Naive B cell (primary cell): ENCODE data around the gene TPP1. TPM values are rescaled to one million over a fixed set of nuclear protein-coding genes. Genes with fewer than 3 reads are reported as not detected.

Experiments used
- ATAC-seq, 2 donors: fragments of 150-1000 bp; cut with Tn5 transposase; 2 replicates each; pipeline ENCODE4 v1.10.0; 2021; ENCODE audit warnings: low read depth in 2 of 2, mild to moderate bottlenecking in 2 of 2, moderate library complexity in 2 of 2
- DNase-seq: peaks from one replicate; pipeline ENCODE4 v3.0.0; 2022
- H3K27ac Mint-ChIP-seq, 6 donors: one replicate each; pipeline ENCODE4 v1.8.0; 2020 to 2022; ENCODE audit warnings: mild to moderate bottlenecking in 6 of 6, mixed read lengths in 6 of 6, moderate library complexity in 5 of 6, inconsistent platforms in 2 of 6
- H3K27me3 Mint-ChIP-seq, 3 donors: one replicate each; pipeline ENCODE4 v1.8.0; 2021 to 2022; ENCODE audit warnings: mixed read lengths in 3 of 3, mild to moderate bottlenecking in 1 of 3
- H3K36me3 Mint-ChIP-seq, 2 donors: one replicate each; pipeline ENCODE4 v1.8.0; 2020 to 2022; ENCODE audit warnings: mixed read lengths in 2 of 2, inconsistent platforms in 1 of 2, mild to moderate bottlenecking in 1 of 2
- H3K4me1 Mint-ChIP-seq, 3 donors: one replicate each; pipeline ENCODE4 v1.8.0; 2020 to 2022; ENCODE audit warnings: mixed read lengths in 3 of 3, inconsistent platforms in 1 of 3, mild to moderate bottlenecking in 1 of 3, moderate library complexity in 1 of 3
- H3K4me3 Mint-ChIP-seq, 8 donors: one replicate each; pipeline ENCODE4 v1.8.0; 2020 to 2022; ENCODE audit warnings: mild to moderate bottlenecking in 8 of 8, mixed read lengths in 8 of 8, moderate library complexity in 8 of 8, inconsistent platforms in 2 of 8
- H3K9me3 Mint-ChIP-seq, 7 donors: one replicate each; pipeline ENCODE4 v1.8.0; 2020 to 2022; ENCODE audit warnings: mixed read lengths in 7 of 7, mild to moderate bottlenecking in 5 of 7, inconsistent platforms in 2 of 7, moderate library complexity in 1 of 7
- polyA plus RNA-seq, 6 donors: library from polyadenylated mRNA; unstranded; fragments of 300-500 nt; fragmentation: Illumina TruSeq; gene quantifications; one replicate each; pipeline ENCODE4 v1.2.3, GENCODE V29; 2021; ENCODE audit warnings: low read depth in 6 of 6

The TPP1 gene
- polyA plus RNA-seq, 6 donors from 2014 or later: 146 to 198 (median 176) TPM

GRCh38 chr11:6609502-6610015 is 9.7 kb downstream of the TPP1 start:
- no peaks in the 10 kb centered on the region for H3K9me3 Mint-ChIP-seq
- H3K4me1 Mint-ChIP-seq: peaks cover 0 to 48% (median 31%) of the 10 kb centered on the region in 3 donors
- peaks cover 0 to 9% of the 10 kb centered on the region in 2 donors for H3K36me3 Mint-ChIP-seq
- ATAC-seq (no peak), DNase-seq (no peak)
- peak overlapping the region in 5 of 6 donors; percentile 37 to 89 (median 67) for H3K27ac Mint-ChIP-seq
- H3K27me3 Mint-ChIP-seq: no peaks in the 10 kb centered on the region
- H3K4me3 Mint-ChIP-seq: peak overlapping the region in 4 of 8 donors; percentile 10 to 94 (median 62)

- Mint-ChIP-seq H3K27ac (peak overlapping the region in 2 of 6 donors; percentile 51 to 86), H3K4me1 (peaks cover 0 to 48% (median 31%) of the 10 kb centered on the region in 3 donors), H3K27me3 (no peaks in the 10 kb centered on the region), H3K4me3 (no peak overlapping the region), H3K9me3 (no peaks in the 10 kb centered on the region), H3K36me3 (peaks cover 0 to 9% of the 10 kb centered on the region in 2 donors)
- ATAC-seq (no peak), DNase-seq (no peak)
These were observed 10.3 kb downstream of the TPP1 start for GRCh38 chr11:6608726-6609501.

GRCh38 chr11:6608011-6608410 is 11.2 kb downstream of the TPP1 start:
- H3K27me3 Mint-ChIP-seq: no peaks in the 10 kb centered on the region
- H3K4me3 Mint-ChIP-seq: peak overlapping the region in 1 of 8 donors; percentile 73
- H3K4me1 Mint-ChIP-seq: peaks cover 0 to 48% (median 31%) of the 10 kb centered on the region in 3 donors
- no peaks in the 10 kb centered on the region for H3K9me3 Mint-ChIP-seq
- H3K27ac Mint-ChIP-seq: peak overlapping the region in 2 of 6 donors; percentile 61 to 82
- no peak for ATAC-seq
- H3K36me3 Mint-ChIP-seq: peaks cover 0 to 9% of the 10 kb centered on the region in 2 donors
- DNase-seq: no peak

GRCh38 chr11:6607190-6607795 is 11.9 kb downstream of the TPP1 start:
- peaks cover 0 to 48% (median 31%) of the 10 kb centered on the region in 3 donors for H3K4me1 Mint-ChIP-seq
- no peaks in the 10 kb centered on the region for H3K27me3 Mint-ChIP-seq
- H3K9me3 Mint-ChIP-seq: no peaks in the 10 kb centered on the region
- peak overlapping the region in 4 of 6 donors; percentile 68 to 86 (median 76) for H3K27ac Mint-ChIP-seq
- H3K36me3 Mint-ChIP-seq: peaks cover 0 to 9% of the 10 kb centered on the region in 2 donors
- no peak for DNase-seq
- peak overlapping the region in 5 of 8 donors; percentile 21 to 49 (median 34) for H3K4me3 Mint-ChIP-seq
- no peak for ATAC-seq

- H3K4me3 Mint-ChIP-seq: peak overlapping the region in 5 of 8 donors; percentile 30 to 81 (median 64)
- peaks cover 0 to 48% (median 31%) of the 10 kb centered on the region in 3 donors for H3K4me1 Mint-ChIP-seq
- ATAC-seq (no peak), DNase-seq (no peak)
- H3K9me3 Mint-ChIP-seq: no peaks in the 10 kb centered on the region
- peak overlapping the region; percentile 53 to 96 (median 90) for H3K27ac Mint-ChIP-seq
- H3K36me3 Mint-ChIP-seq: peaks cover 0 to 9% of the 10 kb centered on the region in 2 donors
- no peaks in the 10 kb centered on the region for H3K27me3 Mint-ChIP-seq
These were observed 12.6 kb downstream of the TPP1 start for GRCh38 chr11:6606471-6607189.

GRCh38 chr11:6604790-6605189 is 14.4 kb downstream of the TPP1 start:
- Mint-ChIP-seq H3K27ac (no peak overlapping the region), H3K4me3 (no peak overlapping the region), H3K4me1 (peaks cover 2 to 30% (median 23%) of the 10 kb centered on the region in 3 donors), H3K36me3 (peaks cover 0 to 9% of the 10 kb centered on the region in 2 donors), H3K9me3 (no peaks in the 10 kb centered on the region), H3K27me3 (no peaks in the 10 kb centered on the region)
- ATAC-seq: no peak
- no peak for DNase-seq

- Mint-ChIP-seq H3K9me3 (no peaks in the 10 kb centered on the region), H3K27ac (no peak overlapping the region), H3K4me1 (peaks cover 7 to 23% (median 23%) of the 10 kb centered on the region in 3 donors), H3K4me3 (no peak overlapping the region), H3K27me3 (no peaks in the 10 kb centered on the region), H3K36me3 (peaks cover 5 to 8% of the 10 kb centered on the region in 2 donors)
- DNase-seq (peak; percentile 46), ATAC-seq (peak; percentile 70 to 73)
These were observed 15.1 kb downstream of the TPP1 start for GRCh38 chr11:6604081-6604626.

- DNase-seq (peak; percentile 77), ATAC-seq (peak; percentile 79 to 81)
- H3K27ac Mint-ChIP-seq: no peak within 1 kb of the TSS
- H3K27me3 Mint-ChIP-seq: no peaks in the 10 kb centered on the region
- peaks cover 12 to 26% (median 22%) of the 10 kb centered on the region in 3 donors for H3K4me1 Mint-ChIP-seq
- H3K36me3 Mint-ChIP-seq: peaks cover 5 to 9% of the 10 kb centered on the region in 2 donors
- H3K9me3 Mint-ChIP-seq: no peaks in the 10 kb centered on the region
- H3K4me3 Mint-ChIP-seq: no peak within 1 kb of the TSS
These were observed 15.7 kb downstream of the TPP1 start, which contains the start of the genes ILK and RRP8 for GRCh38 chr11:6603287-6604080. Gene ILK, plus strand, starts transcription at chr11:6603774. Its CDS starts 498 bp downstream, at chr11:6604272. Gene RRP8, minus strand, starts transcription at chr11:6603616. Its CDS starts 114 bp downstream, at chr11:6603502.

GRCh38 chr11:6602096-6602940 is 16.9 kb downstream of the TPP1 start:
- ATAC-seq: no peak
- Mint-ChIP-seq H3K36me3 (peaks cover 13 to 20% of the 10 kb centered on the region in 2 donors), H3K4me3 (peak overlapping the region in 1 of 8 donors; percentile 11)

GRCh38 chr11:6601041-6601461 is 18.2 kb downstream of the TPP1 start:
- DNase-seq (no peak), ATAC-seq (no peak)
- Mint-ChIP-seq H3K4me3 (peak overlapping the region in 1 of 8 donors; percentile 13), H3K9me3 (no peaks in the 10 kb centered on the region), H3K4me1 (peaks cover 12 to 24% (median 17%) of the 10 kb centered on the region in 3 donors), H3K27ac (no peak overlapping the region), H3K36me3 (peaks cover 18 to 24% of the 10 kb centered on the region in 2 donors), H3K27me3 (no peaks in the 10 kb centered on the region)

More at GRCh38 chr11:6602096-6602940, 16.9 kb downstream of the TPP1 start:
- Mint-ChIP-seq H3K4me1 (peaks cover 12 to 30% (median 20%) of the 10 kb centered on the region in 3 donors), H3K9me3 (no peaks in the 10 kb centered on the region), H3K27ac (peak overlapping the region in 3 of 6 donors; percentile 49 to 92 (median 91)), H3K27me3 (no peaks in the 10 kb centered on the region)
- DNase-seq: no peak

- Mint-ChIP-seq H3K4me1 (peaks cover 12 to 24% (median 16%) of the 10 kb centered on the region in 3 donors), H3K4me3 (no peak overlapping the region), H3K9me3 (no peaks in the 10 kb centered on the region), H3K27me3 (no peaks in the 10 kb centered on the region), H3K27ac (peak overlapping the region in 2 of 6 donors; percentile 10 to 48), H3K36me3 (peaks cover 24 to 28% of the 10 kb centered on the region in 2 donors)
- DNase-seq (no peak), ATAC-seq (no peak)
These were observed 19.3 kb downstream of the TPP1 start for GRCh38 chr11:6599881-6600390.
